ENCODE results near the gene PNPLA5. TPM values are rescaled to one million over a fixed set of nuclear protein-coding genes. Genes with fewer than 3 reads are reported as not detected.

PNPLA5 gene
- total RNA-seq, 4 donors from 2014 or later: 2.5 to 13.5 (median 4.7) TPM

DNA sequence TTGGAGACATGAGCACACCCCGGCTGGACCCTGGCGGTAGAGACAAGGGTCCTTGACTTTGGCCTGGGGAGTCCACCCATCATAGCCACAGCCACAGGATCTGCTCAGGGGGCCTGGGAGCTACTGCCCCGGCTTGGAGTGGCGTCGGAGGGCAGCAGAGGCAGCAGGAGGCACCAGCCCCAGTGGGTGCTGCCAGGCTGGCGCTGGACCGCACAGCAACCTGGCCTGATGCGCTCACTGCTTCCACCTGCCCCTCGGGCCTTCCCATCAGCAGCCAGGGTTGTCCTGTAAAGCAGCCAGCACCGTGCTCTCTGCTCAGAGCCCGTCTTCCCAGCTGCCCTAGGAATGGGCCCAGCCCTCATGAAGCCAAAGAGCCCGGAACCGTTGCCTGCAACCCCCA is 51.4 kb downstream of the PNPLA5 start:
- no peak overlapping the region for H3K27ac ChIP-seq
- no peak for DNase-seq (ENCODE audit: low spot score in 2 of 2)

DNA sequence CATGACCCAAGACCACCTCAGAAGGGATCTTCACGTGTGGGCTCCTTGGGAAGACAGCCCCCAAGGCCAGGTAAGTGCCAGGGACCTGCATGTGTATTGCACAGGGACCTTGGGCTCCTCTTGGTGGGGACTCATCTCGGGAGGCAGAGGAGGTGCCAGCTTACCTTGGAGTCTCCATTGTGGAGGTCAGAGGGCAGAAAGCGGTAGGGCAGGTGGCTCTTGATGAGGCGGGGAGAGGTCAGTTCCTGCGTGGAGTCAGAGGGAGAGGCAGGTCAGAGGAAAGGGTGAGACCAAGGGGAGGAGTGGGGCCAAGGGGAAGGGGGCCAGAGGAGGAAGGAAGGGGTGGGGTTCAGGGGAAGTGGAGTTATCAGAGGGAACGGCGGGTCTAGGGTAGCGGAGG is 52.0 kb downstream of the PNPLA5 start:
- TF ChIP-seq POLR2A (IDR thresholded peaks at IDR 0.05) (no peak), EP300 (IDR thresholded peaks at IDR 0.05) (no peak), POLR2AphosphoS5 (IDR thresholded peaks at IDR 0.05) (no peak)
- TF ChIP-seq, protein P1, sequence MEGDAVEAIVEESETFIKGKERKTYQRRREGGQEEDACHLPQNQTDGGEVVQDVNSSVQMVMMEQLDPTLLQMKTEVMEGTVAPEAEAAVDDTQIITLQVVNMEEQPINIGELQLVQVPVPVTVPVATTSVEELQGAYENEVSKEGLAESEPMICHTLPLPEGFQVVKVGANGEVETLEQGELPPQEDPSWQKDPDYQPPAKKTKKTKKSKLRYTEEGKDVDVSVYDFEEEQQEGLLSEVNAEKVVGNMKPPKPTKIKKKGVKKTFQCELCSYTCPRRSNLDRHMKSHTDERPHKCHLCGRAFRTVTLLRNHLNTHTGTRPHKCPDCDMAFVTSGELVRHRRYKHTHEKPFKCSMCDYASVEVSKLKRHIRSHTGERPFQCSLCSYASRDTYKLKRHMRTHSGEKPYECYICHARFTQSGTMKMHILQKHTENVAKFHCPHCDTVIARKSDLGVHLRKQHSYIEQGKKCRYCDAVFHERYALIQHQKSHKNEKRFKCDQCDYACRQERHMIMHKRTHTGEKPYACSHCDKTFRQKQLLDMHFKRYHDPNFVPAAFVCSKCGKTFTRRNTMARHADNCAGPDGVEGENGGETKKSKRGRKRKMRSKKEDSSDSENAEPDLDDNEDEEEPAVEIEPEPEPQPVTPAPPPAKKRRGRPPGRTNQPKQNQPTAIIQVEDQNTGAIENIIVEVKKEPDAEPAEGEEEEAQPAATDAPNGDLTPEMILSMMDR (IDR thresholded peaks at IDR 0.05): no peak
- H3K27ac ChIP-seq: no peak overlapping the region
- 70% methylated on average over 8 of the region's 8 CpGs for WGBS

More for the DNA sequence above, 51.4 kb downstream of the PNPLA5 start:
- no peaks in the 10 kb centered on the region for H3K9me3 ChIP-seq
- WGBS: 90% methylated on average over 4 of the region's 13 CpGs
- no peaks in the 10 kb centered on the region for H3K4me1 ChIP-seq
- peaks cover 17% of the 10 kb centered on the region for H3K27me3 ChIP-seq
- H3K36me3 ChIP-seq: no peaks in the 10 kb centered on the region
- TF ChIP-seq POLR2AphosphoS5 (IDR thresholded peaks at IDR 0.05) (no peak), EP300 (IDR thresholded peaks at IDR 0.05) (no peak), POLR2A (IDR thresholded peaks at IDR 0.05) (no peak)
- TF ChIP-seq, protein P1 (IDR thresholded peaks at IDR 0.05): no peak
- H3K4me3 ChIP-seq: no peak overlapping the region

DNA sequence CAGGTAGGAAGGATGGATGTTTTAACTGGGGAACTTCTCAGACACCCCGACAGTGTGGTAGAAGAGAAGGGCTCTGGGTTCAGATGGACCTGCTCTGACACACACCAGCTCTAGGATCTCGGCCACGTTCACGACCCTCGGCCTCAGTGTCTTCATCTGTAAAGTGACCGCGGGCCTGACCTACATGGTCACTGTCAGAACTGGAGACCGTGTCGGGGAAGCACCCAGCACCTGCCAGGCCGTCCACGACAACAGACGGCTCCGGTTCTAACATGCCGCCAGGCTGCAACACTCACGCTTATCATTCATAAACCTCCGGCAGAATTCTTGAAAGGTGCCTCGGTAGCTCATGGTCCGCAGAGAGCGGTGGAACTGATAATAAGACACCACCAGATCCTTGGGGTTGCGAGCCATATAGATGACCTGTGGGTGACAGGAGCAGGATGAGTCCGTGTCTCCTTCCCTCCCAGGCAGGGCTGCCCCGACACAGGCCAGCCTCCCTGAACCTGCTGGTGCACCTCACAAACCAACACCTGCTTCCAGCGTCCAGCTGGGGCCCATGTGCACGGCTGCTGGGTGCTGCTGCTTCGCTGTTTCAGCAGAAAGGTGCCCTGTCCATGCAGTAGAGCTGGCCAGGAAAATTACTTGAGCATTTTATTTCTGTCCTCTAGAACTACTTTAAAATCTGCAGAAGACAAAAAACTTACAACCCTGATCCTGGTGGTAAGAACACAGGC is 53.1 kb downstream of the PNPLA5 start:
- peaks cover 17% of the 10 kb centered on the region for H3K27me3 ChIP-seq
- 94% methylated on average over 18 of the region's 25 CpGs for WGBS
- no peaks in the 10 kb centered on the region for H3K4me1 ChIP-seq
- H3K36me3 ChIP-seq: no peaks in the 10 kb centered on the region
- no peak for DNase-seq (ENCODE audit: low spot score in 2 of 2)
- H3K4me3 ChIP-seq: no peak overlapping the region
- H3K9me3 ChIP-seq: no peaks in the 10 kb centered on the region
- no peak overlapping the region for H3K27ac ChIP-seq
- TF ChIP-seq POLR2A (IDR thresholded peaks at IDR 0.05) (no peak), POLR2AphosphoS5 (IDR thresholded peaks at IDR 0.05) (no peak), EP300 (IDR thresholded peaks at IDR 0.05) (no peak)
- TF ChIP-seq, protein P1 (IDR thresholded peaks at IDR 0.05): no peak

More for the DNA sequence above, 52.0 kb downstream of the PNPLA5 start:
- H3K9me3 ChIP-seq: no peaks in the 10 kb centered on the region
- H3K27me3 ChIP-seq: peaks cover 16% of the 10 kb centered on the region
- H3K36me3 ChIP-seq: no peaks in the 10 kb centered on the region
- DNase-seq (ENCODE audit: low spot score in 2 of 2): no peak
- H3K4me1 ChIP-seq: no peaks in the 10 kb centered on the region
- H3K4me3 ChIP-seq: no peak overlapping the region

DNA sequence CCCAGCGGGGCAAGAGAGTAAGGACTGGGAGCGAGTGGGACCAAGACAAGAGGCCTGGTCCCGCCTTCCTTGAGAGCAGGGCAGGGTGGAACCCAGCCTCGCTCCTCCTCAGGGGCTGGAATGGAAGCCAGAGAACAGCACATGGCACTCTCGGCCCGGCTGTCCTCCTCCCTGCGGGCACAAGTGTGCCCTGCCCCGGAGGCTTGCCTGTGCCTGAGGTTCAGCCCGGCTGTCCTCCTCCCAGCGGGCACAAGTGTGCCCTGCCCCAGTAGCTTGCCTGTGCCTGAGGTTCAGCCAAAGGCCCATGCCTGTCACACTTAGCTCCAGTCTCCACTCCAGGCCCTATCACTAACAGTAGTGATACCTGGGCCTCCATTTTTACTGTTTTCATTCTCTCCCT is 53.7 kb downstream of the PNPLA5 start:
- no peak for DNase-seq (ENCODE audit: low spot score in 2 of 2)
- Histone ChIP-seq H3K27ac (no peak overlapping the region), H3K4me1 (no peaks in the 10 kb centered on the region), H3K36me3 (no peaks in the 10 kb centered on the region), H3K9me3 (no peaks in the 10 kb centered on the region), H3K27me3 (peaks cover 23% of the 10 kb centered on the region), H3K4me3 (no peak overlapping the region)
- TF ChIP-seq EP300 (IDR thresholded peaks at IDR 0.05) (no peak), POLR2A (IDR thresholded peaks at IDR 0.05) (no peak), POLR2AphosphoS5 (IDR thresholded peaks at IDR 0.05) (no peak)
- TF ChIP-seq, protein P1 (IDR thresholded peaks at IDR 0.05): no peak
- WGBS: 51% methylated on average over 10 of the region's 10 CpGs

DNA sequence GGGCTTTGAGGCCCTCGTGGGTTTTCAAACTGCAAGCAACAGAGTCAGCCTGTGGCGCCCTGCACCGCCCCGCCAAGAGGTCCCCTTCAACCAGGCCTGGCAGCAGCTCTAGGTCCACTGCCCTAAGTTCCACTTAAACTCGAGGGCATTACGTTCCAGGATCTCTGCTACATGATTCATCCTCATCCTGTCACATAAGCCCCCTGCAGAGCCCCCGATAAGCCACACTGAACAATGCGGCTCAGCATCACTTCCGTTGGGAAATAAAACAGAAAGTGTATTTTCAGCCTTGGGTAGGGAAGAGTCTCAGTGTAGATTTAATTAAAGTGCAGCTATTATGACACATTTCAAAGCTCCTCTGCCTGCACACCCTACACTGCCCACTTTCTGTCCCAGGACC is 54.1 kb downstream of the PNPLA5 start:
- 89% methylated on average over 9 of the region's 9 CpGs for WGBS
- no peak overlapping the region for H3K27ac ChIP-seq
- H3K4me1 ChIP-seq: no peaks in the 10 kb centered on the region
- no peak for DNase-seq (ENCODE audit: low spot score in 2 of 2)
- no peaks in the 10 kb centered on the region for H3K36me3 ChIP-seq
- H3K4me3 ChIP-seq: no peak overlapping the region
- H3K9me3 ChIP-seq: no peaks in the 10 kb centered on the region
- TF ChIP-seq EP300 (IDR thresholded peaks at IDR 0.05): no peak
- TF ChIP-seq, protein P1 (IDR thresholded peaks at IDR 0.05): no peak
- H3K27me3 ChIP-seq: peaks cover 28% of the 10 kb centered on the region
